Measurements from ENCODE around the gene RPL13.

Gene RPL13

DNA sequence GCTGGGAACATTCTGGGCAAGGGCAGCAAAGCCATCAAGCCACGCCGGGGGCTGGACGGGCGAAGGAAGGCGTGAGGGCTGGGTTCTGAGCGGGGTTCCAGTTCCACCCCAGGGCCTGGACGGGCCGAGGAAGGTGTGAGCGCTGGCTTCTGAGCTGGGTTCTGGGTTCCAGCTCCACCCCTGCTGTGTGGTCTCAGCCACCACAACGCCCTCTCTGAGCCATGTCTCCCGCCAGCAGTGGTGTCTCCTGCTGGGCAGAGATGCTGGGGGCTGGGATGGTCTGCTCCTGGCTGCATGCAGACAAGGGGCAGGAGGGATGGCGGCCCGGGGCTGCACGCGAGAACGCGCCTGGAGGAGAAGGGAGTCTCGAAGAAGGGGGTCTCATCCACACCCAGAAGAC is 11.2 kb downstream of the RPL13 start:
- no peak for TF ChIP-seq CTCF (IDR thresholded peaks at IDR 0.05)
- H3K4me3 Mint-ChIP-seq: no peak overlapping the region
- H3K4me1 Mint-ChIP-seq: peaks cover 31% of the 10 kb centered on the region
- H3K27me3 Mint-ChIP-seq (ENCODE audit: low read depth, poor library complexity): peaks cover 39% of the 10 kb centered on the region
- no peaks in the 10 kb centered on the region for H3K9me3 Mint-ChIP-seq
- H3K36me3 Mint-ChIP-seq (ENCODE audit: low read depth): no peaks in the 10 kb centered on the region
- H3K27ac Mint-ChIP-seq: no peak overlapping the region
- no peak for DNase-seq

- no peak overlapping the region for H3K4me3 Mint-ChIP-seq
Measured at GRCh38 chr16:89572073-89572484, 11.6 kb downstream of the RPL13 start.

GRCh38 chr16:89572485-89573205 is 12.2 kb downstream of the RPL13 start:
- peak overlapping the region; percentile 54 for H3K27ac Mint-ChIP-seq
- no peak for TF ChIP-seq CTCF (IDR thresholded peaks at IDR 0.05)
- peaks cover 39% of the 10 kb centered on the region for H3K27me3 Mint-ChIP-seq (ENCODE audit: low read depth, poor library complexity)
- DNase-seq: no peak
- H3K4me3 Mint-ChIP-seq: no peak overlapping the region
- H3K9me3 Mint-ChIP-seq: peaks cover 6% of the 10 kb centered on the region
- peaks cover 28% of the 10 kb centered on the region for H3K4me1 Mint-ChIP-seq
- no peaks in the 10 kb centered on the region for H3K36me3 Mint-ChIP-seq (ENCODE audit: low read depth)

More at GRCh38 chr16:89572073-89572484, 11.6 kb downstream of the RPL13 start:
- H3K27ac Mint-ChIP-seq: no peak overlapping the region
- peaks cover 31% of the 10 kb centered on the region for H3K4me1 Mint-ChIP-seq
- no peak for TF ChIP-seq CTCF (IDR thresholded peaks at IDR 0.05)
- H3K27me3 Mint-ChIP-seq (ENCODE audit: low read depth, poor library complexity): peaks cover 39% of the 10 kb centered on the region
- no peak for DNase-seq
- peaks cover under 1% of the 10 kb centered on the region for H3K9me3 Mint-ChIP-seq
- no peaks in the 10 kb centered on the region for H3K36me3 Mint-ChIP-seq (ENCODE audit: low read depth)

- peak overlapping the region; percentile 25 for H3K4me3 Mint-ChIP-seq
- H3K27me3 Mint-ChIP-seq (ENCODE audit: low read depth, poor library complexity): peaks cover 38% of the 10 kb centered on the region
- TF ChIP-seq CTCF (IDR thresholded peaks at IDR 0.05): no peak
- no peak for DNase-seq
- no peak overlapping the region for H3K27ac Mint-ChIP-seq
- H3K9me3 Mint-ChIP-seq: peaks cover 15% of the 10 kb centered on the region
- H3K4me1 Mint-ChIP-seq: peaks cover 26% of the 10 kb centered on the region
- no peaks in the 10 kb centered on the region for H3K36me3 Mint-ChIP-seq (ENCODE audit: low read depth)
Measured at GRCh38 chr16:89573826-89574680, 13.6 kb downstream of the RPL13 start.

DNA sequence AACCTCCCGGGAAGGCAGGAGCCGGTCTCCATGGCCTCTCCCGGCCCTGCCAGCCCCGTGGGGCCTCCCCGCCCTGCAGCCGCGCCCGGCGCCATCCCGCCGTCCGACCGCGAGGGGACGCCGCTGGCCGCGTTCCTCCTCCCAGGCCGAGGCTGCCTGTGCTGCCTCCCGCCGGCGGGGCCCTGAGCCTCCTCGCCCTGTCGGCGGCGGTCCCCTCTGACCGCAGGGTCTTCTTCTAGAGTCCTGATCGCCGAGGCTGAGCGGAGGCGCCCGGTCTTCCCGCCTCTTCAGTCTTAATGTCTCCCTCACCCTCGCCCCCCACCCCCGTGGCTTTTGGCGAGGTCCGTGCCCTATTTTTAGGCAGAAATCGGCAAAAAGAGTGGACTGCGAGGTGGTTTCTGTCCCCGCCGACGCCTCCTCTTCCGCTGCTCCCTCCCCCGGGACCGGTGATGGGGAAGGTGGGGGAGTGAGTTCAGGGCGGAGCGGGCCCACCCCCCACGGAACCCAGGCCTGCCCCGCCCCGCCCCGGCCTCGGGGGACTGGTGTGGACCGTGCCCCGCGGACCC is 14.3 kb downstream of the RPL13 start:
- DNase-seq: peak; percentile 81
- TF ChIP-seq CTCF (IDR thresholded peaks at IDR 0.05): peak; percentile 56
- Mint-ChIP-seq H3K27me3 (ENCODE audit: low read depth, poor library complexity) (peaks cover 36% of the 10 kb centered on the region), H3K4me3 (peak overlapping the region; percentile 50), H3K27ac (no peak overlapping the region), H3K9me3 (peaks cover 15% of the 10 kb centered on the region), H3K4me1 (peaks cover 26% of the 10 kb centered on the region), H3K36me3 (ENCODE audit: low read depth) (no peaks in the 10 kb centered on the region)

All from nephron progenitor cell (in vitro differentiated cells).